ENCODE data around the gene ROR1. TPM values are rescaled to one million over a fixed set of nuclear protein-coding genes. Genes with fewer than 3 reads are reported as not detected.

Gene ROR1
- total and polyA plus RNA-seq, 2 donors (not counting 1 experiment from before 2014, with no cell fraction given): 0.46 to 16.0 TPM

- POLR2A ChIA-PET: no interaction called here
- H3K4me3 Mint-ChIP-seq: no peak overlapping the region
- Histone ChIP-seq H2AFZ (ENCODE audit: insufficient read depth, low read depth, low read length, poor library complexity, severe bottlenecking) (no peak overlapping the region), H3K36me3 (replicated peaks in 1 of 2; ENCODE audit: control extremely low read depth in 1 of 2, control insufficient read depth in 1 of 2, extremely low read depth in 1 of 2, insufficient read depth in 2 of 2, low read length in 1 of 2) (no peaks in the 10 kb centered on the region), H3K79me2 (ENCODE audit: control insufficient read depth, insufficient read depth, low read length) (no peaks in the 10 kb centered on the region), H3K4me1 (ENCODE audit: control insufficient read depth in 2 of 2, insufficient read depth in 2 of 2, low read length in 2 of 2) (no peaks in the 10 kb centered on the region), H3K4me2 (replicated peaks; ENCODE audit: low read depth, low read length, poor library complexity, severe bottlenecking) (no peak overlapping the region), H3K9ac (ENCODE audit: low read length) (no peak overlapping the region), H4K20me1 (ENCODE audit: control insufficient read depth, insufficient read depth, low read length, poor library complexity, severe bottlenecking) (no peaks in the 10 kb centered on the region), H3K9me3 (ENCODE audit: control extremely low read depth in 1 of 3, control insufficient read depth in 2 of 3, insufficient read depth in 1 of 3, low read length in 2 of 3) (peaks cover 4 to 9% (median 5%) of the 10 kb centered on the region in 3 donors), H3K27me3 (replicated peaks in 1 of 4; ENCODE audit: control extremely low read depth in 1 of 4, control insufficient read depth in 3 of 4, insufficient read depth in 4 of 4, low read length in 3 of 4) (no peaks in the 10 kb centered on the region), H3K27ac (ENCODE audit: low read length in 2 of 2) (no peak overlapping the region), H3K4me3 (ENCODE audit: control extremely low read depth in 1 of 5, extremely low read depth in 1 of 5, insufficient read depth in 1 of 5, low read depth in 2 of 5, low read length in 4 of 5) (no peak overlapping the region)
- no peak overlapping the region for H3K27ac Mint-ChIP-seq
- CTCF ChIA-PET: interaction anchor here (0.6 kb wide), 1 partner anchor 207 kb away, joined by 3 read pairs; no protein-coding TSS in a partner anchor
- ATAC-seq (ENCODE audit: low read depth) (no peak), DNase-seq (no peak)
- peaks cover 5% of the 10 kb centered on the region for H3K9me3 Mint-ChIP-seq (ENCODE audit: insufficient read depth)
- intact Hi-C loops (cut with micrococcal nuclease): no loop called here
- no peaks in the 10 kb centered on the region for H3K4me1 Mint-ChIP-seq
- H3K27me3 Mint-ChIP-seq: peaks cover 6% of the 10 kb centered on the region
- TF ChIP-seq, protein P1, sequence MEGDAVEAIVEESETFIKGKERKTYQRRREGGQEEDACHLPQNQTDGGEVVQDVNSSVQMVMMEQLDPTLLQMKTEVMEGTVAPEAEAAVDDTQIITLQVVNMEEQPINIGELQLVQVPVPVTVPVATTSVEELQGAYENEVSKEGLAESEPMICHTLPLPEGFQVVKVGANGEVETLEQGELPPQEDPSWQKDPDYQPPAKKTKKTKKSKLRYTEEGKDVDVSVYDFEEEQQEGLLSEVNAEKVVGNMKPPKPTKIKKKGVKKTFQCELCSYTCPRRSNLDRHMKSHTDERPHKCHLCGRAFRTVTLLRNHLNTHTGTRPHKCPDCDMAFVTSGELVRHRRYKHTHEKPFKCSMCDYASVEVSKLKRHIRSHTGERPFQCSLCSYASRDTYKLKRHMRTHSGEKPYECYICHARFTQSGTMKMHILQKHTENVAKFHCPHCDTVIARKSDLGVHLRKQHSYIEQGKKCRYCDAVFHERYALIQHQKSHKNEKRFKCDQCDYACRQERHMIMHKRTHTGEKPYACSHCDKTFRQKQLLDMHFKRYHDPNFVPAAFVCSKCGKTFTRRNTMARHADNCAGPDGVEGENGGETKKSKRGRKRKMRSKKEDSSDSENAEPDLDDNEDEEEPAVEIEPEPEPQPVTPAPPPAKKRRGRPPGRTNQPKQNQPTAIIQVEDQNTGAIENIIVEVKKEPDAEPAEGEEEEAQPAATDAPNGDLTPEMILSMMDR (IDR thresholded peaks at IDR 0.05): no peak
- no peak for TF ChIP-seq EZH2 (IDR thresholded peaks at IDR 0.05; ENCODE audit: borderline replicate concordance, insufficient read depth, low read depth, low read length, poor library complexity, severe bottlenecking)
Measured at GRCh38 chr1:63858153-63858552, 84.3 kb downstream of the ROR1 start.

- no peaks in the 10 kb centered on the region for H3K4me1 ChIP-seq (ENCODE audit: control insufficient read depth in 2 of 2, insufficient read depth in 2 of 2, low read length in 2 of 2)
- POLR2A ChIA-PET: no interaction called here
- CTCF ChIA-PET: interaction anchor here (1.0 to 1.5 kb wide), 2 partner anchors 9 to 14 kb away, joined by 3 to 5 read pairs; no protein-coding TSS in a partner anchor
Measured at GRCh38 chr1:63859480-63860275, 85.9 kb downstream of the ROR1 start.

More at GRCh38 chr1:63859480-63860275, 85.9 kb downstream of the ROR1 start:
- no peak for ATAC-seq (ENCODE audit: low read depth)
- Mint-ChIP-seq H3K4me1 (no peaks in the 10 kb centered on the region), H3K27me3 (peaks cover 6% of the 10 kb centered on the region), H3K27ac (no peak overlapping the region), H3K9me3 (ENCODE audit: insufficient read depth) (peaks cover 5% of the 10 kb centered on the region), H3K4me3 (no peak overlapping the region)
- intact Hi-C loops (cut with micrococcal nuclease): no loop called here
- Histone ChIP-seq H3K79me2 (ENCODE audit: control insufficient read depth, insufficient read depth, low read length) (peaks cover 4% of the 10 kb centered on the region), H2AFZ (ENCODE audit: insufficient read depth, low read depth, low read length, poor library complexity, severe bottlenecking) (no peak overlapping the region), H3K9me3 (ENCODE audit: control extremely low read depth in 1 of 3, control insufficient read depth in 2 of 3, insufficient read depth in 1 of 3, low read length in 2 of 3) (peaks cover 4 to 9% (median 5%) of the 10 kb centered on the region in 3 donors), H3K4me2 (replicated peaks; ENCODE audit: low read depth, low read length, poor library complexity, severe bottlenecking) (no peak overlapping the region), H3K4me3 (ENCODE audit: control extremely low read depth in 1 of 5, extremely low read depth in 1 of 5, insufficient read depth in 1 of 5, low read depth in 2 of 5, low read length in 4 of 5) (no peak overlapping the region), H3K9ac (ENCODE audit: low read length) (no peak overlapping the region), H3K27me3 (replicated peaks in 1 of 4; ENCODE audit: control extremely low read depth in 1 of 4, control insufficient read depth in 3 of 4, insufficient read depth in 4 of 4, low read length in 3 of 4) (no peaks in the 10 kb centered on the region), H4K20me1 (ENCODE audit: control insufficient read depth, insufficient read depth, low read length, poor library complexity, severe bottlenecking) (no peaks in the 10 kb centered on the region), H3K36me3 (replicated peaks in 1 of 2; ENCODE audit: control extremely low read depth in 1 of 2, control insufficient read depth in 1 of 2, extremely low read depth in 1 of 2, insufficient read depth in 2 of 2, low read length in 1 of 2) (no peaks in the 10 kb centered on the region), H3K27ac (ENCODE audit: low read length in 2 of 2) (no peak overlapping the region)
- DNase-seq: no peak
- TF ChIP-seq, protein P1 (IDR thresholded peaks at IDR 0.05): no peak
- no peak for TF ChIP-seq EZH2 (IDR thresholded peaks at IDR 0.05; ENCODE audit: borderline replicate concordance, insufficient read depth, low read depth, low read length, poor library complexity, severe bottlenecking)
- WGBS (ENCODE audit: insufficient coverage): 100% methylated on average over 2 of the region's 3 CpGs
